HUES6 (cell line): ENCODE results near the gene RAPGEF6.
"Not testable (repeated sequence)": the region's sequence is repeated elsewhere in the genome, so short reads cannot be mapped to it uniquely, and the experiment has no call there.

Experiments used
- H3K27ac ChIP-seq: 2 replicates; pipeline ENCODE4 v1.7.0; 2013; ENCODE audit warnings: low read depth, mild to moderate bottlenecking, low read length, inconsistent platforms
- H3K27me3 ChIP-seq: 2 replicates; pipeline ENCODE4 v1.6.1; 2013; ENCODE audit warnings: low read length; ENCODE audit not compliant: control insufficient read depth, insufficient read depth
- H3K36me3 ChIP-seq: 2 replicates; pipeline ENCODE4 v1.6.1; 2013; ENCODE audit warnings: low read length; ENCODE audit not compliant: control insufficient read depth, insufficient read depth
- H3K4me1 ChIP-seq: 2 replicates; pipeline ENCODE4 v1.6.1; 2013; ENCODE audit warnings: low read length; ENCODE audit not compliant: control insufficient read depth, insufficient read depth
- H3K4me3 ChIP-seq: 2 replicates; pipeline ENCODE4 v1.5.1; 2013; ENCODE audit warnings: low read depth, low read length
- H3K9ac ChIP-seq: one replicate; pipeline ENCODE4 v1.6.1; 2013; ENCODE audit warnings: mild to moderate bottlenecking, low read length
- H3K9me3 ChIP-seq: 2 replicates; pipeline ENCODE4 v1.6.1; 2013; ENCODE audit warnings: low read depth, low read length; ENCODE audit not compliant: control insufficient read depth, insufficient read depth

Gene RAPGEF6

GRCh38 chr5:131628990-131629389, 6.0 kb downstream of the RAPGEF6 start:
- Histone ChIP-seq H3K36me3 (no peaks in the 10 kb centered on the region), H3K9ac (no peak overlapping the region), H3K27ac (no peak overlapping the region)

GRCh38 chr5:131627207-131627865, 7.7 kb downstream of the RAPGEF6 start:
- no peaks in the 10 kb centered on the region for H3K9me3 ChIP-seq
- H3K27ac ChIP-seq = no peak overlapping the region
- H3K36me3 ChIP-seq = no peaks in the 10 kb centered on the region
- H3K4me3 ChIP-seq = no peak overlapping the region
- H3K9ac ChIP-seq = no peak overlapping the region
- peaks cover 14% of the 10 kb centered on the region for H3K4me1 ChIP-seq
- H3K27me3 ChIP-seq = no peaks in the 10 kb centered on the region

More at GRCh38 chr5:131628990-131629389, 6.0 kb downstream of the RAPGEF6 start:
- Histone ChIP-seq H3K4me3 (no peak overlapping the region), H3K4me1 (peaks cover 14% of the 10 kb centered on the region), H3K27me3 (no peaks in the 10 kb centered on the region), H3K9me3 (no peaks in the 10 kb centered on the region)

- Histone ChIP-seq H3K27ac (no peak overlapping the region), H3K9me3 (no peaks in the 10 kb centered on the region), H3K4me3 (no peak overlapping the region), H3K4me1 (no peaks in the 10 kb centered on the region), H3K27me3 (no peaks in the 10 kb centered on the region), H3K9ac (no peak overlapping the region), H3K36me3 (no peaks in the 10 kb centered on the region)
These were observed 12.4 kb downstream of the RAPGEF6 start for GRCh38 chr5:131622633-131623032.

- H3K4me3 ChIP-seq, H3K9me3 ChIP-seq, H3K4me1 ChIP-seq, H3K27me3 ChIP-seq, H3K36me3 ChIP-seq, H3K27ac ChIP-seq, H3K9ac ChIP-seq: not testable (repeated sequence)
These were observed 13.9 kb downstream of the RAPGEF6 start for GRCh38 chr5:131621164-131621563.

- Histone ChIP-seq H3K4me3 (no peak overlapping the region), H3K27me3 (no peaks in the 10 kb centered on the region), H3K4me1 (peaks cover 6% of the 10 kb centered on the region; the same call in 1 of the 2 replicates), H3K27ac (no peak overlapping the region), H3K9me3 (no peaks in the 10 kb centered on the region), H3K9ac (no peak overlapping the region), H3K36me3 (no peaks in the 10 kb centered on the region)
These were observed 15.9 kb downstream of the RAPGEF6 start for GRCh38 chr5:131619102-131619501.

GRCh38 chr5:131617140-131617822, 17.7 kb downstream of the RAPGEF6 start:
- H3K9me3 ChIP-seq = no peaks in the 10 kb centered on the region
- H3K4me1 ChIP-seq = peaks cover 6% of the 10 kb centered on the region; the same call in 1 of the 2 replicates
- no peak overlapping the region for H3K9ac ChIP-seq
- H3K27ac ChIP-seq = no peak overlapping the region
- H3K36me3 ChIP-seq = no peaks in the 10 kb centered on the region
- H3K4me3 ChIP-seq = no peak overlapping the region
- no peaks in the 10 kb centered on the region for H3K27me3 ChIP-seq

GRCh38 chr5:131615957-131616356, 19.1 kb downstream of the RAPGEF6 start:
- H3K4me1 ChIP-seq = peaks cover 6% of the 10 kb centered on the region
- H3K9me3 ChIP-seq = no peaks in the 10 kb centered on the region
- 0 out of 2 replicates have a peak, but pooled peaks cover 3% of the 10 kb centered on the region for H3K36me3 ChIP-seq
- no peak overlapping the region for H3K9ac ChIP-seq
- no peak overlapping the region for H3K4me3 ChIP-seq
- H3K27ac ChIP-seq = no peak overlapping the region
- no peaks in the 10 kb centered on the region for H3K27me3 ChIP-seq

GRCh38 chr5:131613423-131613822, 21.6 kb downstream of the RAPGEF6 start:
- peaks cover 15% of the 10 kb centered on the region for H3K4me1 ChIP-seq
- H3K36me3 ChIP-seq = 0 out of 2 replicates have a peak, but pooled peaks cover 3% of the 10 kb centered on the region
- H3K9ac ChIP-seq = no peak overlapping the region
- no peak overlapping the region for H3K4me3 ChIP-seq
- no peaks in the 10 kb centered on the region for H3K27me3 ChIP-seq
- no peaks in the 10 kb centered on the region for H3K9me3 ChIP-seq
- H3K27ac ChIP-seq = no peak overlapping the region

- Histone ChIP-seq H3K9ac (no peak overlapping the region), H3K36me3 (0 out of 2 replicates have a peak, but pooled peaks cover 3% of the 10 kb centered on the region), H3K9me3 (no peaks in the 10 kb centered on the region), H3K4me3 (no peak overlapping the region), H3K27ac (no peak overlapping the region), H3K4me1 (peaks cover 18% of the 10 kb centered on the region), H3K27me3 (no peaks in the 10 kb centered on the region)
These were observed 24.0 kb downstream of the RAPGEF6 start for GRCh38 chr5:131611064-131611381.

- no peaks in the 10 kb centered on the region for H3K9me3 ChIP-seq
- no peaks in the 10 kb centered on the region for H3K27me3 ChIP-seq
- no peak overlapping the region for H3K4me3 ChIP-seq
- no peak overlapping the region for H3K27ac ChIP-seq
- H3K4me1 ChIP-seq = peaks cover 18% of the 10 kb centered on the region
- no peak overlapping the region for H3K9ac ChIP-seq
- 0 out of 2 replicates have a peak, but pooled peaks cover 3% of the 10 kb centered on the region for H3K36me3 ChIP-seq
These were observed 24.6 kb downstream of the RAPGEF6 start for GRCh38 chr5:131610198-131611063.

- H3K27ac ChIP-seq = no peak overlapping the region
These were observed 25.3 kb downstream of the RAPGEF6 start for GRCh38 chr5:131609774-131610173.

More at GRCh38 chr5:131609774-131610173, 25.3 kb downstream of the RAPGEF6 start:
- no peak overlapping the region for H3K9ac ChIP-seq
- no peaks in the 10 kb centered on the region for H3K27me3 ChIP-seq
- H3K36me3 ChIP-seq = 0 out of 2 replicates have a peak, but pooled peaks cover 3% of the 10 kb centered on the region
- no peaks in the 10 kb centered on the region for H3K9me3 ChIP-seq
- H3K4me1 ChIP-seq = peaks cover 16% of the 10 kb centered on the region
- H3K4me3 ChIP-seq = no peak overlapping the region
